GM19328 (cell line): ENCODE data around the gene COX4I2.
A peak's percentile ranks its signal among the peaks of the same experiment; 100 is the strongest.
"Not testable (repeated sequence)": the region's sequence is repeated elsewhere in the genome, so short reads cannot be mapped to it uniquely, and the experiment has no call there.

Experiments
- ATAC-seq: cut with Tn5 transposase; IDR thresholded peaks from one replicate; pipeline ENCODE4 v1.9.1; 2021; ENCODE audit warnings: mild to moderate bottlenecking, moderate library complexity; ENCODE audit not compliant: unreplicated experiment

The COX4I2 gene

DNA sequence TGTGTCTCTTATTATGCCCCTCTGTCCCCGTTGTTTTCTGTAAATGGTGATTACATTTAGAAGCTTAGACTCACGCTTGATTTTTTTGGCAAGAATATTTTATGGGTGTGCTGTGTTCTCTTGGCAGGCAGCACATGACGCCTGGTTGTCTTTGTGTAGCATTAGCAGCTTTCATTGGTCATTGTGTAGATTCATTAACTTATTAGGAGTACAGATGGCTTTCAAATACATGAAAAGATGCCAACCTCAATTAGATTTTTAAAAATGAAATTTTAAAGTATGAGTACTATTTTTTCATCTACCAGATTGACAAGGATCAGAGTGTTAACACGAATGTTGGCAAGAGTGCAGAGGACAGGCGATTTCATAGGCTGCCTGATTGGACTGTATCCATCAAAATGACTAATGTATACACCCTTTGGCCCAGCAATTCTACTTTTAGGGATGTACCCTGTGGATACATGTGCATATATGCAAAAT lies 15.2 kb downstream of the COX4I2 start:
- no peak for ATAC-seq

- ATAC-seq: no peak
Observed at GRCh38 chr20:31653561-31653960, 15.8 kb downstream of the COX4I2 start.

DNA sequence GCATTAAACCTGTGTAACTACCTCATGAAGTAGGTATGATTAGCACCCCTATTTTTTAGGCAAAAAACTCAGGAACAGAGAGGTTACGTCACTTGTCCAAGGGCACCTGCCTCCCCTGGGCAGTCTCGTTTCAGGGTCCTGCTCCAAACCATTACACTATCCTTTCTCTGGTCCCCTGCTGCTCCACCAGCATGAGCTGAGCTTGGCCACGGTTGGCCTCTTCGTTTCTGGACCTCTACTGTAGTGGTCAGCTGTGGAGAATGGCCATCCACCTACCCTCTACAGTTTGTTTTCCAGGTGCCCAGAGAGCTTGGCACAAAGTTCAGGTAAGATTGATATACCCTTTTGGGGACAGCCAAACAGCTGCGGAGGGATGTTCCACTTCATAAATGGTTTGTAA lies 16.8 kb downstream of the COX4I2 start:
- ATAC-seq: no peak

GRCh38 chr20:31661625-31662371 lies 24.1 kb downstream of the COX4I2 start:
- peak; percentile 61 for ATAC-seq

DNA sequence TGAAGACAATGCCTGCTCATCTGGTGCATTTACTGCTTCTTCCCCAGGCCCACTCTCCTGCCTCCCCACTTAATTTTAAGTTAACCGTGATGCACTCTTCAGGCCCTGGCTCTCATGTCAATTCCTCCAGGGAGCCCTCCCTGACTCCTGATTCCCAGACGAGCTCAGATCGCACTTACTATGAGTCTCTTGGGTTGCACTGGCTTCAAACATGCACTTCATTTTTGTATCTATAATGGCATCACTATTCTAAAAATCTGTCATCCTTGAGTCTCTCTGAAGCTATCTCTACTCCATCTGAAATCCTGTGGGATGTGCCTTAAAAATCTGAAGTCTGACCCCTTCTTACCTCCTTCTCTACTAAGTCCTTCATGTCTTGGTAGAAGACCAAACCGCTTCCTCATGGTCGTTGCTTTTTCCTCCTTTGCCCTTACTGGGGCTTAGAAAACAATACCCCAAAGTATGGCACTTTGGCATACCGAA lies 24.7 kb downstream of the COX4I2 start:
- ATAC-seq: no peak

- no peak for ATAC-seq
Observed at GRCh38 chr20:31663524-31663837, 25.8 kb downstream of the COX4I2 start.

- no peak for ATAC-seq
Observed at GRCh38 chr20:31663838-31664695, 26.4 kb downstream of the COX4I2 start.

DNA sequence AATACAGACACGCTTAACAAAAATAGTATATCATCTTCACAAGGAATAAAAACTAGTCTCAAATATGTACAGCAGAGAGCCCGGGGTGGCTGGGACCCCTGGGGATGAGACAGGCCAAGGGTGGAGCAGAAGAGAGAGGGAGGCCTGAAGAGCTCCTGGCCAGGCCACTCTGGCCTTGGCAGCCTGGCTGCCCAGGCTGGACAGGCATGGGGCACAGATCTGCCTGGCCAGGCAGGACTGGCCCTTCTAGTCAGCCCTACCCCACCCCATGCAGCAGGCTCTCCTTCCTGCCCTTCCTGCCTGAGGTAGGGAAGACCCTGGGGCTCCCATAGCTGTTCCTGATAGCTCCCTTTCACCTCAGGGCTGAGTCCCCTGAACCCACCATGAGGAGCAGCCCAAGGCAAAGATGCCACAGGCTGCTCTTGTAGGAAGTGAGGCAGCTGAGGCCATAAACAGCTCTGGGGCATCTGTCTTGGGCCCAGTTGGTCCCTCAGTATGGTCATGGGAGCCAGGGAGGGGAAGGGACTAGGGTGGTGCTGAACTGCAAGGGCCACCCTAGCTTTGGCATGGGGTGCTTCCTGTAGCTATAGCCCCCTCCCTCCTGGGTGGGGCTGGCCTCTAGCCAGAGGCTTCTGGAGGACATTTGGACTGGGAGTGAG lies 27.1 kb downstream of the COX4I2 start:
- ATAC-seq: no peak

DNA sequence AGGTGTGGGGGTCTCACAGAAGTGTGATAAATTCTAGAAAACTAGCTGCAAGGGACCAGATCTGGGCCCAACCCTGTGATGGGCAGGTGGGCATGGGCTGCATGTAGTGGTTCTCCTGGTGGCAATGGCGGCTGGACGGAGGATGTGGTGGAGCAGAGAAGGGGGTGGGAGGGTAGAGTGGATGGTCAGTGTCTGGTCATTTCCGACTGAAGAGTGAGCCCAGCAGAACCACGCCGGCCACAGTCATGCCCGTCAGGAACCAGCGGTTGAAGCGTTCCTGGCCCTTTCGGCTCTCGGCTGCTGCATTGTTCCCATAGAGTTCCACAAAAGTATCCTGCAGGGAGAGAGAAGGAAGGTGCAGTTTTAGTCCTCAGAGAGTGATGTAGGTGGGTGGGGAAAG lies 28.0 kb downstream of the COX4I2 start:
- no peak for ATAC-seq

DNA sequence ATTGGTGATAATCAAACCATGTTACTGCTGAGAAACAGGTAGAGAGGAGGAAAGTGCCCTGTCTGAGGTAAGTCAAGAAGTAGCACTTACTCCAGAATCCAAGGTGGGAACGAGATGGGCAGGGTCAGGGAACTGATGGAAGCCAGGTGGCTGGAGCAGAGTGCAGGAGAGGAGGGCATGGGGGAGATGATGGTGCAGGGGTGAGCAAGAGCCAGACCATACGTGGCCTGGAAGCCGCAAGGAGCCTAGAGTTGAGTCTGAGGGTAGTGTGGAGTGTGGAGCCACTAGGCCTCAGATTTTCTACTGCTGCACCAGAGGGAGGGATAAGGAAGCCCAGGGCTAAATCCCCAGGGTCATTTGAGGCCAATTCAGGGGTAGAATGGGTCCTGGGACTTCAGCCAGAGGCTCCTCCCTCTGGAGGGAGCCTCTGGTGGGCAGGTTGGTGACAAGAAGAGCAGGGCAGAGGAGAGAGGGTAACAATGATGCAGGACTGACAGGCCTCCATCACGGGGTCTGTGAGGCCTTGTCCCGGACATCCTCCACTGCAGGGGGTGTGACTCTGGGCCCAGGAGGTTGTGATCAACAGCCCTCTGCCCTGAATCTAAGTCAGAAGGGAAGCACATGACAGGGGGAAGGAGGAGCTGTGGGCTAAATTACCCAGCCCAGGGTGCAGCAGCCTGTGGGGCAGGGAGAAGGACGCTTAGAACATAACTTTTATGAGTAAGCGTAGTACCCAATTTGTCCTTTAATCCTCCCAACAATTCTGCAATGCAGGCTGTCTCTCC lies 28.7 kb downstream of the COX4I2 start:
- ATAC-seq: no peak

DNA sequence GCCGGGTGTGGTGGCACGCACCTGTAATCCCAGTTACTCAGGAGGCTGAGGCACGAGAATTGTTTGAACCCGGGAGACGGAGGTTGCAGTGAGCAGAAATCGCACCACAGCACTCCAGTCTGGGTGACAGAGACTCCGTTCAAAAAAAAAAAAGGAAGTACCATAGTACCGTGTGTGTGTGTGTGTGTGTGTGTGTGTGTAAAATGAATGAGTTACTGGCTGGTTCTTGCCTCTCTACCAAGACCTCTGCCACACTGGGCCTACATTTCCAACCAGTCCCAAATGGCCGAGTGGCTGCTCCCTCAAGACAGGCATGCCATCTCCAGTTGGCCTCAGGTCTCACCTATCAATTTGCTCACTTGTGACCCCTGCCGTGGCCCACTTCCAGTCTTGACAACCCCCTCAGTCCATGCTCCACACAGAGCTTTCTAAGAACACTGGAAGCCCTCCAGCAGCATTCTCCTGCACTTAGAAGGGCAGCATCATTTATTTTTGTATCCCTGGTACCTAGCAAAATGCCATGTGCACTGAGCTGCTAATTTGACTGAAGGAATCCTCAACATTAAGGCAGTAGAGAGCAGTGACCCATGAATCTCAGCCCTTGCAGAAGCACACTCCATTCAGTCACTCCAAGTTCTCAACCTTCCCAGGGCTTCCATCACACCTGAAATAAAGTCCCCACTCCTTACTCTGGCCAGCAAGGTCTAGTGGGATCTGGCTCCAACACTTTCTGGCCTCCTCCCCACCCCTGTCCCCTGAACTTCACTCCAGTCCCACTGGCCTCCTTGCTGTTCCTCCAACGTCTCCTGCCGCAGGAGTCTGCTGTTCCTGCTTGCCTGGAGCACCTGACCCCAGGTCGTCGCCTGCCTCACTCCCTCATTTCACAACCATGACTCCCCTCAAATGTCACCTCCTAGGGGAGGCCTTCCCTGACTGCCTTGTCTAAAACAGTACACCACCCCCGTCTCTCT lies 29.9 kb downstream of the COX4I2 start:
- no peak for ATAC-seq

- not testable (repeated sequence) for ATAC-seq
Observed at GRCh38 chr20:31668944-31669343, 31.2 kb downstream of the COX4I2 start.

DNA sequence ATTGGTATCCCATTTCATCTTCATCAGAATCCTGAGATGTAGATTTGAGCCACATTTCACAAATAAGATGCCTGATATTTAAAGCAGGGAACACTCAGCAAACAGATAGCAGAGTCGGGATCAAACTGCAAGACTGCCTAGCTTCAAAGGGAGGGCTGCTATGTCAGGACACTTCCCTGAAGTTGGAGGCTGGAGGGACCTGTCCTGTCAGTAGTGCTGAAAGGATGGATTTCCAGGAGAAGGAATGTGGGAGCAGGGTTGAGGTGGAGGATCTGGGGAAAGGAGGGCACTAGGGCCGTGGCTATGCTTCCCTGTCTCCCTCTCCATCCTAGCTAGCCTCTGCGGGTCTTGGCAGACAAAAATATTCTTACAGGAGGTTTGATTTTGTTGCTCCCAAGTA lies 32.2 kb downstream of the COX4I2 start:
- ATAC-seq: no peak

DNA sequence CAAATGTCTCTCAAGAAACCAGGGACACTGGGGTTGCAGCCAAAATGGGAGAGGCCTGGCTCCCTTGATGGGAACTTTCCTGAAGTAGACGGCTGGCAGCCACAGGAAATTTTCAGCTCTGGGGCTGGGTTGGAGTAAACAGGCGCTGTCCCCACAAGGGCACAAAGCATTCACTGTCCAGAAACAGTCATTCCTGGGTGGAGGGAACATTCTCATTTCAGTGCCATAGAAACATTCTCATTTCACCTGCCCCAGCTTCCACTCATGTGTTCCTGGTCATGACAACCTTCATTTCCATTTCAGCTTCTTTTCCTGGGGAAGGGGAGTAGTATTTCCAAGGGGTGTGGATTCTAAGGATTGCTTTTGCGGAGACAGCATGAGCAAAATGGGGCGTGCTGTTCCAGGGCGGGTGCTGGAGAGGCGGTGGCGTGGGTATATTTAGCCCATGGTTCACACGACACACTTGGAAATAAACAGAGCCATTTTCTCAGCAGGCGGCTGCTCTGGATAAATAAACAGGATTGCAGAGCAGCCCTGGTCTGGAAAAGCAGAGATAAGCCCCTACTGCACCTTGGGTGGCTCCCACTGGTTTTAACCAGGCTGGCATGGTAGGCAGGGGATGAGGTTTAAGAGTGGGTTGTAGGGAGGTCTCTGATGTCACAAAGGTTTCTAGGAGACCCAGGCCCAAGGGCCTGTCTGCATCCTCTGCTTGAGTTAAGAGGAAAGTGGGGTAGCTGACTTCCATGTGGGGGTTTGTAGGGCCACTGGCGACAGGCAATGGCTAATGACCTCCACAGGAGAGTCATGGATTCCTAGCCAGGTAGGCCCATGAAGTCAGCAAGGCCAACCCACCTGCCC lies 32.9 kb downstream of the COX4I2 start:
- ATAC-seq: no peak

DNA sequence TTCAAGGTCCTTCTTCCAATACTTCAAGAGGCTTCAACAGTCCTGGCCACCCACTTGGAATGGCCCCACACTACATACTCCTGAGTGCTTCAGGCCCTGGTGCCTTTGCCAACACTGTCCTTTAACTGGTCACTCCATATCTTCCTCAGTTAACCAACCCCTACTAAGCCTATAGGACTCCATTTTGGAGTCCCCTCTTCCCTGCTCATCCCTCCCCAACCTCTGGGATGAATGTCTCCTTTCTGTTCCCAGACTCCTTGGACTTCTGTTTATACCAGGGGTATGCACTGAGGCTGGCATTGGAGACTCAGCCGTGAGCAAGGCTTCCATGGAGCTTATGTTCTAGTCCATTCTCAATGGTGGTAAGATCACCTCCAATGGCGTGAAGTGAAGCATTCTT lies 33.6 kb downstream of the COX4I2 start:
- no peak for ATAC-seq

- ATAC-seq: no peak
Observed at GRCh38 chr20:31673435-31673834, 35.7 kb downstream of the COX4I2 start.

- no peak for ATAC-seq
Observed at GRCh38 chr20:31673943-31674463, 36.3 kb downstream of the COX4I2 start.
